ENCODE data around the gene CD276.

The CD276 gene

GRCh38 chr15:73748730-73749129 is 64.5 kb downstream of the CD276 start:
- H3K27me3 ChIP-seq (ENCODE audit: control insufficient read depth, low read length), result no peaks in the 10 kb centered on the region
- no peaks in the 10 kb centered on the region for H4K20me1 ChIP-seq (ENCODE audit: control insufficient read depth, insufficient read depth, low read depth, low read length)
- no peaks in the 10 kb centered on the region for H3K4me1 ChIP-seq (ENCODE audit: control insufficient read depth, low read length)
- no peaks in the 10 kb centered on the region for H3K79me2 ChIP-seq (ENCODE audit: control insufficient read depth, low read length)
- no peaks in the 10 kb centered on the region for H3F3A ChIP-seq (ENCODE audit: control insufficient read depth, insufficient read depth)
- no peak overlapping the region for H3K4me2 ChIP-seq (ENCODE audit: low read length)
- no peak for TF ChIP-seq EZH2phosphoT487 (IDR thresholded peaks at IDR 0.05; ENCODE audit: borderline replicate concordance, low read length)
- no peak for TF ChIP-seq CTCF (IDR thresholded peaks at IDR 0.05; ENCODE audit: low read depth, low read length, poor library complexity, severe bottlenecking)
- H3K36me3 ChIP-seq (ENCODE audit: control insufficient read depth, low read length), result no peaks in the 10 kb centered on the region
- no peak overlapping the region for H3K4me3 ChIP-seq (ENCODE audit: low read length)
- no peaks in the 10 kb centered on the region for H3K9me3 ChIP-seq (ENCODE audit: control insufficient read depth, insufficient read depth, low read length)
- H3K27ac ChIP-seq (ENCODE audit: low read depth, low read length), result no peak overlapping the region
- H3K9me2 ChIP-seq (replicated peaks; ENCODE audit: control insufficient read depth, low read length), result no peaks in the 10 kb centered on the region

- Histone ChIP-seq H3K4me2 (ENCODE audit: low read length) (no peak overlapping the region), H3K9me3 (ENCODE audit: control insufficient read depth, insufficient read depth, low read length) (no peaks in the 10 kb centered on the region), H3K79me2 (ENCODE audit: control insufficient read depth, low read length) (no peaks in the 10 kb centered on the region), H3K27ac (ENCODE audit: low read depth, low read length) (no peak overlapping the region), H4K20me1 (ENCODE audit: control insufficient read depth, insufficient read depth, low read depth, low read length) (no peaks in the 10 kb centered on the region), H3K4me3 (ENCODE audit: low read length) (no peak overlapping the region), H3K27me3 (ENCODE audit: control insufficient read depth, low read length) (no peaks in the 10 kb centered on the region), H3F3A (ENCODE audit: control insufficient read depth, insufficient read depth) (no peaks in the 10 kb centered on the region), H3K36me3 (ENCODE audit: control insufficient read depth, low read length) (no peaks in the 10 kb centered on the region), H3K9me2 (replicated peaks; ENCODE audit: control insufficient read depth, low read length) (no peaks in the 10 kb centered on the region), H3K4me1 (ENCODE audit: control insufficient read depth, low read length) (no peaks in the 10 kb centered on the region)
- TF ChIP-seq EZH2phosphoT487 (IDR thresholded peaks at IDR 0.05; ENCODE audit: borderline replicate concordance, low read length) (no peak), CTCF (IDR thresholded peaks at IDR 0.05; ENCODE audit: low read depth, low read length, poor library complexity, severe bottlenecking) (no peak)
These were observed 65.3 kb downstream of the CD276 start for GRCh38 chr15:73749533-73749932.

GRCh38 chr15:73749971-73750370 is 65.8 kb downstream of the CD276 start:
- Histone ChIP-seq H3K79me2 (ENCODE audit: control insufficient read depth, low read length) (no peaks in the 10 kb centered on the region), H3K36me3 (ENCODE audit: control insufficient read depth, low read length) (no peaks in the 10 kb centered on the region), H3F3A (ENCODE audit: control insufficient read depth, insufficient read depth) (no peaks in the 10 kb centered on the region), H3K4me3 (ENCODE audit: low read length) (no peak overlapping the region), H3K9me2 (replicated peaks; ENCODE audit: control insufficient read depth, low read length) (no peaks in the 10 kb centered on the region), H3K27ac (ENCODE audit: low read depth, low read length) (no peak overlapping the region), H4K20me1 (ENCODE audit: control insufficient read depth, insufficient read depth, low read depth, low read length) (no peaks in the 10 kb centered on the region), H3K9me3 (ENCODE audit: control insufficient read depth, insufficient read depth, low read length) (no peaks in the 10 kb centered on the region), H3K27me3 (ENCODE audit: control insufficient read depth, low read length) (no peaks in the 10 kb centered on the region), H3K4me2 (ENCODE audit: low read length) (no peak overlapping the region), H3K4me1 (ENCODE audit: control insufficient read depth, low read length) (no peaks in the 10 kb centered on the region)
- TF ChIP-seq EZH2phosphoT487 (IDR thresholded peaks at IDR 0.05; ENCODE audit: borderline replicate concordance, low read length), result no peak
- no peak for TF ChIP-seq CTCF (IDR thresholded peaks at IDR 0.05; ENCODE audit: low read depth, low read length, poor library complexity, severe bottlenecking)

- no peak overlapping the region for H3K4me3 ChIP-seq (ENCODE audit: low read length)
- no peaks in the 10 kb centered on the region for H3F3A ChIP-seq (ENCODE audit: control insufficient read depth, insufficient read depth)
- H3K4me1 ChIP-seq (ENCODE audit: control insufficient read depth, low read length), result no peaks in the 10 kb centered on the region
- H3K79me2 ChIP-seq (ENCODE audit: control insufficient read depth, low read length), result no peaks in the 10 kb centered on the region
- H3K27me3 ChIP-seq (ENCODE audit: control insufficient read depth, low read length), result no peaks in the 10 kb centered on the region
- H4K20me1 ChIP-seq (ENCODE audit: control insufficient read depth, insufficient read depth, low read depth, low read length), result no peaks in the 10 kb centered on the region
- no peaks in the 10 kb centered on the region for H3K9me2 ChIP-seq (replicated peaks; ENCODE audit: control insufficient read depth, low read length)
- no peak overlapping the region for H3K4me2 ChIP-seq (ENCODE audit: low read length)
- no peaks in the 10 kb centered on the region for H3K9me3 ChIP-seq (ENCODE audit: control insufficient read depth, insufficient read depth, low read length)
- TF ChIP-seq EZH2phosphoT487 (IDR thresholded peaks at IDR 0.05; ENCODE audit: borderline replicate concordance, low read length), result no peak
- TF ChIP-seq CTCF (IDR thresholded peaks at IDR 0.05; ENCODE audit: low read depth, low read length, poor library complexity, severe bottlenecking), result no peak
- no peak overlapping the region for H3K27ac ChIP-seq (ENCODE audit: low read depth, low read length)
- no peaks in the 10 kb centered on the region for H3K36me3 ChIP-seq (ENCODE audit: control insufficient read depth, low read length)
These were observed 66.3 kb downstream of the CD276 start for GRCh38 chr15:73750438-73750837.

Measured in DOHH2 (cell line).